Thoracic aorta (tissue), 2 donors: ENCODE measurements around the gene RAI1. TPM values are rescaled to one million over a fixed set of nuclear protein-coding genes. Genes with fewer than 3 reads are reported as not detected.

Source experiments
- ATAC-seq: fragments of 150-250 bp; one replicate; pipeline ENCODE4 v1.8.0; 2017; ENCODE audit warnings: low read depth; ENCODE audit not compliant: insufficient number of reproducible peaks, low FRiP score
- DNase-seq: peaks from one replicate; pipeline ENCODE4 v3.0.0-alpha.2; 2020; ENCODE audit warnings: low spot score
- H3K27ac ChIP-seq, 2 donors: fragments of 200-600 bp; sonication (generic); 1 replicate in 1 of 2; 2 replicates in 1 of 2; pipeline ENCODE4 v1.5.1; 2016; ENCODE audit warnings: mild to moderate bottlenecking in 2 of 2, moderate library complexity in 2 of 2
- H3K27me3 ChIP-seq: fragments of 200-600 bp; sonication (generic); replicated peaks from 2 replicates; pipeline ENCODE4 v1.6.0; 2016; ENCODE audit warnings: mild to moderate bottlenecking; ENCODE audit not compliant: insufficient read depth
- H3K36me3 ChIP-seq: fragments of 200-600 bp; sonication (generic); one replicate; pipeline ENCODE4 v1.5.1; 2016
- H3K4me1 ChIP-seq, 2 donors: fragments of 200-600 bp; sonication (generic); 1 replicate in 1 of 2; 2 replicates in 1 of 2; pipeline versions ENCODE4 v1.5.1 to v1.6.0; 2016; ENCODE audit warnings: low read depth in 2 of 2, mild to moderate bottlenecking in 1 of 2; ENCODE audit not compliant: control insufficient read depth in 1 of 2
- H3K4me3 ChIP-seq: fragments of 200-600 bp; sonication (generic); 2 replicates; pipeline ENCODE4 v1.5.1; 2016; ENCODE audit warnings: mild to moderate bottlenecking
- H3K9me3 ChIP-seq: fragments of 200-600 bp; sonication (generic); 2 replicates; pipeline ENCODE4 v1.5.1; 2016
- total RNA-seq, 2 donors: library from RNA; depleted of rRNA; stranded (reverse); fragments of >200 nt; gene quantifications; one replicate each; pipeline versions ENCODE4 v1.1.0 to v1.2.3, GENCODE V29; 2016
- TF ChIP-seq, protein P1 (sequence below): fragments of 200-600 bp; sonication (generic); IDR thresholded peaks from one replicate; pipeline ENCODE4 v1.5.1; 2019; ENCODE audit warnings: antibody characterized with exemption

RAI1 gene
- total RNA-seq, 2 donors from 2014 or later: 21.0 to 31.5 TPM

DNA sequence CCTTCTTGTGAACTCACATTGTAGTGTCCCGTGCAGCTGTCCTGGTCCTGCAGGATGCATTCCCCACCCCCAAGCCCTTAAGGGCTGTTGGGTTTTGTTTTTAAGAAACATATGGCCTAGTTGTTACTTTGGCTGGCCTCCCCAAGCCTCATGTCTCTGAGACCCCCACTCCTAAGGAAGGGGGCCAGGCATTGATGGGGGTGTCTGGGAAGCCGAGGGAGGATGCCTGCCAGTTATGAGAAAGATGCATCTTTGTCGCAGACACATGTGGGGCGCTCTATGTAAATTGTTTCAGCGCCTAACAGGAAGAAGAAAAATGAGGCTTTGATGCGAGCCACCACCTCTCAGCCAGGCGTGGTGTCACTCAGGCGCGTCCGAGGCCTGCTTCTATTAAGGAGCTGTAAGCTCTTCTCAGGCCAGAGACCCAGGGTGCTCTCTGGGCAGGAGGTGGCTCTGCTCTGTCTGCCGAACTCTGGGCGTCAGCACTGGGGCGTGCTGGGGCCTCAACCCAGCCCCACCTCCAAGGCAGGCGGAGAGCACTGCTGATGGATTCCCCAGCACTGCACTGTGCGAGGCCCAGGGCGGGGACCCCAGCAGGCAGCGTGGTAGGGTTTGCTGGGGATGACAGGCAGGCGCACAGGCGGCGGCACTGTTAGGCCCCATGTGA is 85.0 kb downstream of the RAI1 start:
- Histone ChIP-seq H3K27me3 (no peaks in the 10 kb centered on the region), H3K9me3 (no peaks in the 10 kb centered on the region), H3K4me1 (no peaks in the 10 kb centered on the region), H3K36me3 (no peaks in the 10 kb centered on the region), H3K4me3 (no peak overlapping the region), H3K27ac (no peak overlapping the region)
- TF ChIP-seq, protein P1, sequence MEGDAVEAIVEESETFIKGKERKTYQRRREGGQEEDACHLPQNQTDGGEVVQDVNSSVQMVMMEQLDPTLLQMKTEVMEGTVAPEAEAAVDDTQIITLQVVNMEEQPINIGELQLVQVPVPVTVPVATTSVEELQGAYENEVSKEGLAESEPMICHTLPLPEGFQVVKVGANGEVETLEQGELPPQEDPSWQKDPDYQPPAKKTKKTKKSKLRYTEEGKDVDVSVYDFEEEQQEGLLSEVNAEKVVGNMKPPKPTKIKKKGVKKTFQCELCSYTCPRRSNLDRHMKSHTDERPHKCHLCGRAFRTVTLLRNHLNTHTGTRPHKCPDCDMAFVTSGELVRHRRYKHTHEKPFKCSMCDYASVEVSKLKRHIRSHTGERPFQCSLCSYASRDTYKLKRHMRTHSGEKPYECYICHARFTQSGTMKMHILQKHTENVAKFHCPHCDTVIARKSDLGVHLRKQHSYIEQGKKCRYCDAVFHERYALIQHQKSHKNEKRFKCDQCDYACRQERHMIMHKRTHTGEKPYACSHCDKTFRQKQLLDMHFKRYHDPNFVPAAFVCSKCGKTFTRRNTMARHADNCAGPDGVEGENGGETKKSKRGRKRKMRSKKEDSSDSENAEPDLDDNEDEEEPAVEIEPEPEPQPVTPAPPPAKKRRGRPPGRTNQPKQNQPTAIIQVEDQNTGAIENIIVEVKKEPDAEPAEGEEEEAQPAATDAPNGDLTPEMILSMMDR: no peak
- ATAC-seq (no peak), DNase-seq (no peak)

DNA sequence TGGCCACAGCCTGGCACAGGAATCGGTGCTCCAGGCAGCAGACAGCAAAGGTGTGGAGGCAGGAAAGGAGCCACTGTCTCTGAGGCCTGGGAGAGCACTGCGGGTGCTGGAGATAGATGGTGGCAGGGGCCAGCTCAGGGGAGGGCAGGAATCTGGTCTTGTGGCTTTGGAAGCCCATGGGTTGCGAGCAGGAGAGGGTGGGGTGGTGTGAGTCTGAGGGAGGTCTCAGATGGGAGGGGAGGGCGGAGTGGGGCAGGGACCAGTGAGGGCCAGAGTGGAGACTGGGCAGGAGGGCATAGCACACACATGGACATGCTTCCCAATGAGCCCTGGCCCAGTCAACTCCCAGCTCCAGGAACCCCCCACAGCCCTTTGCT is 85.5 kb downstream of the RAI1 start:
- Histone ChIP-seq H3K27me3 (no peaks in the 10 kb centered on the region), H3K9me3 (no peaks in the 10 kb centered on the region), H3K4me1 (no peaks in the 10 kb centered on the region), H3K36me3 (no peaks in the 10 kb centered on the region), H3K27ac (no peak overlapping the region), H3K4me3 (no peak overlapping the region)
- DNase-seq (no peak), ATAC-seq (no peak)
- TF ChIP-seq, protein P1: no peak

DNA sequence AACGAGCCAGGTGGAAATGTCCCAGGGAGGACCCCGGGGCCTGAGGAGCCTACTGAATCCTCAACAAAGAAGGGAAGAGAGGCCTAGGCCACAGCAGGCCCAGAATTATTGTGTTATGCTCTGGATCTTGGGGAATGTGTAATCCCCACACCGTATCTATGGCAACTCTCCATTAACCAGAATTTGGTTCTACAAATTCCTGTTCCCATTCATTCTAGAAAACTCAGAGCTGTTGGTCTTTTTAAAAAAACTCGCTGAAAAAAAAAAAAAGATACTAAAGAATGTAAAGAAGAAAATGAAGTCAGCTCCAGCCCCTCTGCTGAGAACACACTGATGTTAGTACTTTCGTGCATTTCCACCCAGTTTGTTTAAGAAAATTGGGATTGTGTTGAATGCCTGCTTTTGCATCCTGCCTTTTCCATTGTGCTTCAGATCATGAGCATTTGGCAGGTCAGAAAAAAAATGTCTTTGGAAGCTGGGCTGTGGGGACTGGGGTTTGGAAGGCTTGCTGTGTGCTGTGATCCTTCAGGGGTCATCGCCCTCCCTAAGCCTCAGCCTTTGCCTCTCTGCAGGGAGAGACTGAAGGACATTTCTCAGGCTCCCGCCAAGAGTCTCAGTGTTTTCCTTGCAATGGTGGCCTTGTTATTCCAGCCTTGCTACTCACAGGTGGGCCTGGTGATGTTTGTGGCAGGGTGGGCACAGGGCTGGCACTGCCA is 86.1 kb downstream of the RAI1 start:
- TF ChIP-seq, protein P1: no peak
- no peak overlapping the region for H3K27ac ChIP-seq
- H3K4me1 ChIP-seq: no peaks in the 10 kb centered on the region
- DNase-seq (no peak), ATAC-seq (no peak)
- H3K36me3 ChIP-seq: no peaks in the 10 kb centered on the region
- H3K4me3 ChIP-seq: no peak overlapping the region
- no peaks in the 10 kb centered on the region for H3K27me3 ChIP-seq
- H3K9me3 ChIP-seq: no peaks in the 10 kb centered on the region

DNA sequence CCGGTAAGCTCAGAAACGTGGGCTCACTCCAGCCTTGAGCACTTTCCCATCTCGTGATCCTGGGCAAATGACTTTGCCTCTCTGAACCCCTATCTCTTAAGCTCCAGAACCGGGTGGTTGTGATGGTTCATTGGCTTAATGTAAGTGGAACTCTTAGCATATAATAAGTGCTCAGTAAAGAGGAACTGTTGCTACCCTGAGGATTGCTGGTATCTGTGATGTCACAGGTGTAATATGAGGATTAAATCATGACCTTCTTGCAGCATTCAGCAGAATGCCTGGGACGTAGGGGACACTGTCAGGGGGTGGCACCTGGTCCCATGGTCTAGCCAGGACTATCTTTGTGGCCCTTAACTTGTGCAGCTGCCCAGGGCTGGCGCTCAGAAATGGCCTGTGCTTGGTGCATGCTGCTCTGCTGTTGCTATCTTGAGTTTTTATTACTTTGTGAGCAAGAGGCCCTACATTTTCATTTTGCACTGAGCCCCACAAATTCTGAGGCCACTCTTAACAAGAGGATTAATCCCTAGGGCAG is 86.7 kb downstream of the RAI1 start:
- Histone ChIP-seq H3K36me3 (no peaks in the 10 kb centered on the region), H3K4me1 (no peaks in the 10 kb centered on the region), H3K27ac (no peak overlapping the region), H3K4me3 (no peak overlapping the region), H3K9me3 (no peaks in the 10 kb centered on the region), H3K27me3 (no peaks in the 10 kb centered on the region)
- TF ChIP-seq, protein P1: no peak
- DNase-seq: no peak
- ATAC-seq: no peak

DNA sequence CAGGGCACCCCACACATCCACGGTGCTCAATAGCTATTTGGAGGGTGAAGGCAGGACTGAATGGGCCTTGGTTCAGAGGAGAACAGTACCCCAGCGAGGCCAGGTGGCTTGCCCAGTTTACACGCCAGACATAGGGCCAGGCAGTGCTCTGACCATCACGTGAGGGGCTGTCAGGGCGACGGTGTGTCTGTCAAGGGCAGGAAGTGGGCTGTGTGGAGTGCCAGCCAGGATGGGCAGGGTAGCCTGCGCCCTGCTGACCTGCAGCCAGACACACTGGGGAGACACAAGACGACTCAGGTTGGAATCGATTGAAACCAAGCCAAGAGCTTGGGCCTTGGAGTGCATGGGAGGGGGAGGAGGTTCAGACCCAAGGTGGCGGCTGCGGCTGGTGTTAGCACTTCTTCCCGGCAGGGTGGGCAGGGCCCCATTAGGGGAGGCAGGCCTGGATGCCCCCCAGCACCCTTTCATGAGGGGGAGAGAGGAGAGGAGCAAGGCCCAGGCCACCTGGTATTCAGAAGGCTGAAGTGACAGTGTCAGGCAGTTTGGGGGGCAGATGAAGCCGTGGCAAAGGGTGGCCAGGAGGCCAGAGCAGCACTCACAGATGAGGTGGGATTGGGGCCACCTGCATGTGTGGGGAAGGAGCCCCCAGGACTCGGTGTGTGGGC is 87.3 kb downstream of the RAI1 start:
- H3K27me3 ChIP-seq: no peaks in the 10 kb centered on the region
- H3K36me3 ChIP-seq: no peaks in the 10 kb centered on the region
- ATAC-seq: no peak
- TF ChIP-seq, protein P1: no peak
- H3K4me1 ChIP-seq: peaks cover 0 to 2% of the 10 kb centered on the region in 2 donors
- H3K27ac ChIP-seq: no peak overlapping the region
- H3K9me3 ChIP-seq: no peaks in the 10 kb centered on the region
- DNase-seq: no peak
- no peak overlapping the region for H3K4me3 ChIP-seq
